PC-3 (cell line): ENCODE results near the gene GPR132. TPM values are rescaled to one million over a fixed set of nuclear protein-coding genes. Genes with fewer than 3 reads are reported as not detected.

ENCODE experiments used
- ATAC-seq: fragments of 200-7000 bp; cut with Tn5 transposase; 2 replicates; pipeline ENCODE4 v1.9.1; 2020; ENCODE audit warnings: mild to moderate bottlenecking, moderate library complexity
- BruUV-seq: library from RNA; stranded (reverse); fragments of 400-500 nt; replicated peaks from 2 replicates; lab custom pipeline; 2021; lab: Mats Ljungman, UMichigan
- CTCF ChIA-PET: fragments of 300-600 bp; sonication (Branson Sonifier 250); formaldehyde crosslinking; loops from one replicate; lab custom pipeline; 2022; ENCODE audit warnings: antibody characterized with exemption; lab: Charles Lee
- POLR2A ChIA-PET: fragments of 300-600 bp; sonication (Branson Sonifier 250); formaldehyde crosslinking; loops from one replicate; lab custom pipeline; 2022; ENCODE audit warnings: antibody characterized with exemption; ENCODE audit not compliant: unreplicated experiment; lab: Charles Lee
- DNase-seq: peaks from one replicate; pipeline ENCODE4 v3.0.0-alpha.2; 2015
- H2AFZ ChIP-seq: fragments of 300-600 bp; sonication (generic); 2 replicates; pipeline ENCODE4 v1.6.0; 2016; ENCODE audit warnings: antibody characterized with exemption, low read length
- H3F3A ChIP-seq: fragments of 300-600 bp; sonication (generic); one replicate; pipeline ENCODE4 v1.6.0; 2017; ENCODE audit warnings: antibody characterized with exemption, low read length, control low read depth, mild to moderate bottlenecking; ENCODE audit not compliant: unreplicated experiment
- H3K27ac ChIP-seq: fragments of 300-600 bp; sonication (generic); 2 replicates; pipeline ENCODE4 v1.5.1; 2016; ENCODE audit warnings: mild to moderate bottlenecking, low read length
- H3K27me3 ChIP-seq: fragments of 300-600 bp; sonication (generic); 2 replicates; pipeline ENCODE4 v1.6.1; 2016; ENCODE audit warnings: low read length, mixed read lengths
- H3K36me3 ChIP-seq: fragments of 300-600 bp; sonication (generic); 2 replicates; pipeline ENCODE4 v1.6.1; 2016; ENCODE audit warnings: low read depth, mixed run types, low read length, mixed read lengths
- H3K4me1 ChIP-seq: fragments of 300-600 bp; sonication (generic); 2 replicates; pipeline ENCODE4 v1.5.1; 2016; ENCODE audit warnings: low read length; ENCODE audit not compliant: insufficient read depth
- H3K4me2 ChIP-seq: fragments of 300-600 bp; sonication (generic); 2 replicates; pipeline ENCODE4 v1.6.0; 2016; ENCODE audit warnings: low read length
- H3K4me3 ChIP-seq: fragments of 300-600 bp; sonication (generic); 2 replicates; pipeline ENCODE4 v1.5.1; 2016; ENCODE audit warnings: mild to moderate bottlenecking, low read length, mixed read lengths
- H3K79me2 ChIP-seq: fragments of 300-600 bp; sonication (generic); 2 replicates; pipeline ENCODE4 v1.6.1; 2017; ENCODE audit warnings: low read length, mixed read lengths
- H3K9ac ChIP-seq: fragments of 300-600 bp; sonication (generic); 2 replicates; pipeline ENCODE4 v1.6.0; 2016; ENCODE audit warnings: mild to moderate bottlenecking, low read length
- H3K9me2 ChIP-seq: fragments of 300-600 bp; sonication (generic); replicated peaks from 2 replicates; pipeline ENCODE4 v1.6.1; 2016; ENCODE audit warnings: mixed run types, low read length, mixed read lengths
- H3K9me3 ChIP-seq: fragments of 300-600 bp; sonication (generic); 2 replicates; pipeline ENCODE4 v1.6.1; 2016; ENCODE audit warnings: low read length, mixed read lengths
- H4K20me1 ChIP-seq: fragments of 300-600 bp; sonication (generic); 2 replicates; pipeline ENCODE4 v1.6.1; 2016; ENCODE audit warnings: low read length, mixed read lengths
- CTCF ChIP-seq: fragments of 300-600 bp; sonication (generic); conservative IDR thresholded peaks from 2 replicates; pipeline ENCODE4 v1.5.1; 2017; ENCODE audit warnings: antibody characterized with exemption, low read depth, mild to moderate bottlenecking, low read length
- EZH2 ChIP-seq: fragments of 300-600 bp; sonication (generic); IDR thresholded peaks from one replicate; pipeline ENCODE4 v1.6.1; 2017; ENCODE audit warnings: antibody characterized with exemption, mild to moderate bottlenecking, low read length; ENCODE audit not compliant: unreplicated experiment
- EZH2phosphoT487 ChIP-seq: fragments of 300-600 bp; sonication (generic); IDR thresholded peaks from 2 replicates; pipeline ENCODE4 v1.6.1; 2018; ENCODE audit warnings: mild to moderate bottlenecking, antibody characterized with exemption, low read length, borderline replicate concordance
- intact Hi-C: fragments of 100-400 bp; cut with micrococcal nuclease; formaldehyde crosslinking; loops from 2 replicates; pipeline ENCODE4 v1.9.0; 2023
- total RNA-seq: library from RNA; depleted of rRNA; stranded (reverse); fragments of >200 nt; gene quantifications from 2 replicates; pipeline ENCODE4 v1.2.3, GENCODE V29; 2014

GPR132 gene
- total RNA-seq, 1 experiment from 2014 or later: 0.04 TPM

- Histone ChIP-seq H3K79me2 (no peaks in the 10 kb centered on the region), H3K9me2 (no peaks in the 10 kb centered on the region), H3K9me3 (no peaks in the 10 kb centered on the region), H3K36me3 (no peaks in the 10 kb centered on the region), H3K9ac (no peak overlapping the region), H3K27ac (no peak overlapping the region), H2AFZ (no peak overlapping the region), H3K4me1 (peaks cover 1% of the 10 kb centered on the region; the same call in 1 of the 2 replicates), H3K4me3 (no peak overlapping the region), H4K20me1 (no peaks in the 10 kb centered on the region), H3K27me3 (no peaks in the 10 kb centered on the region), H3F3A (no peaks in the 10 kb centered on the region), H3K4me2 (no peak overlapping the region)
- no peak for TF ChIP-seq EZH2phosphoT487
- no peak for TF ChIP-seq EZH2
- TF ChIP-seq CTCF: no peak
- intact Hi-C loops: no loop called here
- BruUV-seq: no TSS peak
- DNase-seq: no peak
- no peak for ATAC-seq
- ChIA-PET CTCF (interaction anchor here (0.5 kb wide), 1 partner anchor 10 kb away, joined by 3 read pairs; no protein-coding TSS in a partner anchor), POLR2A (no interaction called here)
These were observed 7.2 kb upstream of the GPR132 start for GRCh38 chr14:105072381-105072861.

DNA sequence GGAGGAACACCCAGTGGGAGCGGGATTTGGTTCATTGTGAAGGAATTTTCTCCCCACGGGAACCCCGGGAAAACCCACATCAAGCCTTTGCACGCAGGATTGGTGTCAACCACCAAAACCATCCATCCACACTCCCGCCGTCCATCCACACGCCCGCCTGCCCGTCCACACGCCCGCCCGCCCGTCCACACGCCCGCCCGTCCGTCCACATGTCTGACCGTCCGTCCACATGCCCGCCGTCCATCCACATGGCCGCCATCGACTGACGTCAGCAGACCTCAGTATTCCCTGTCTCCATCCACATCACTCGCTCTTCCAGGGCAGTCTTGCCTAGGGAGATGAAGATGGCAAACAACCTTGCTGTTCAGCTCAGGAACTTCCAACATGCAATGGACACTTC lies 6.7 kb upstream of the GPR132 start:
- Histone ChIP-seq H3K9me3 (no peaks in the 10 kb centered on the region), H2AFZ (no peak overlapping the region), H3K4me3 (no peak overlapping the region), H3K9ac (no peak overlapping the region), H3K4me1 (peaks cover 6% of the 10 kb centered on the region; the same call in 1 of the 2 replicates), H3K4me2 (no peak overlapping the region), H3K9me2 (no peaks in the 10 kb centered on the region), H3K36me3 (no peaks in the 10 kb centered on the region), H3K27ac (no peak overlapping the region), H3F3A (no peaks in the 10 kb centered on the region), H4K20me1 (no peaks in the 10 kb centered on the region), H3K27me3 (no peaks in the 10 kb centered on the region), H3K79me2 (no peaks in the 10 kb centered on the region)
- no peak for DNase-seq
- ChIA-PET CTCF (no interaction called here), POLR2A (no interaction called here)
- BruUV-seq: no TSS peak
- intact Hi-C loops: no loop called here
- no peak for TF ChIP-seq CTCF
- no peak for TF ChIP-seq EZH2
- TF ChIP-seq EZH2phosphoT487: no peak
- no peak for ATAC-seq

DNA sequence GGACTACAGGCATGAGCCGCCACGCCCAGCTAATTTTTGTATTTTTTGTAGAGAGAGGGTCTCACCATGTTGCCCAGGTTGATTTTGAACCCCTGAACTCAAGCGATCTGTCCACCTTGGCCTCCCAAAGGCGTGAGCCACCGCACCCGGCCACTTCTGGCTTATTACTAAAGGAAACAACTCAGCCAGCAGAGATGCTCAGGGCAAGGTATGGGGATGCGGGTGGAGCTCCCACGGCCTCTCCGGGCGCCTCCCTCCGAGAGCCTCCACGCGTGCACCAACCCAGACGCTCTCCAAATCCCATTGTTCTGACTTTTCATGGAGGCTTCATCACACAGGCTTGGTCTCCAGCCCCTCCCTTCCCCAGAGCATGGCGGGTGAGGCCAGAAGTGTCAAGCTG lies 6.1 kb upstream of the GPR132 start:
- no TSS peak for BruUV-seq

More for the DNA sequence above, 6.1 kb upstream of the GPR132 start:
- no peak overlapping the region for H3K27ac ChIP-seq
- H2AFZ ChIP-seq: no peak overlapping the region
- ChIA-PET POLR2A (no interaction called here), CTCF (no interaction called here)
- no peak for DNase-seq
- no peaks in the 10 kb centered on the region for H3K9me3 ChIP-seq
- H3K9me2 ChIP-seq: no peaks in the 10 kb centered on the region
- H4K20me1 ChIP-seq: no peaks in the 10 kb centered on the region
- H3K79me2 ChIP-seq: no peaks in the 10 kb centered on the region
- H3K4me1 ChIP-seq: peaks cover 6% of the 10 kb centered on the region; the same call in 1 of the 2 replicates
- intact Hi-C loops: no loop called here
- no peaks in the 10 kb centered on the region for H3F3A ChIP-seq
- H3K36me3 ChIP-seq: no peaks in the 10 kb centered on the region
- TF ChIP-seq EZH2: no peak
- no peak for TF ChIP-seq EZH2phosphoT487
- no peak for TF ChIP-seq CTCF
- ATAC-seq: no peak
- no peak overlapping the region for H3K4me3 ChIP-seq
- H3K27me3 ChIP-seq: no peaks in the 10 kb centered on the region
- H3K9ac ChIP-seq: no peak overlapping the region
- no peak overlapping the region for H3K4me2 ChIP-seq
